Heart left ventricle (tissue), 16 donors: Measurements from ENCODE around the gene KRT20. TPM values are rescaled to one million over a fixed set of nuclear protein-coding genes. Genes with fewer than 3 reads are reported as not detected.

ENCODE experiments used
- ATAC-seq, 4 donors: fragments of 200-7000 bp; cut with Tn5 transposase; one replicate each; pipeline ENCODE4 v1.9.1; 2020 to 2022; ENCODE audit warnings: moderate library complexity in 4 of 4, mild to moderate bottlenecking in 3 of 4, moderate number of reproducible peaks in 1 of 4
- DNase-seq, 5 donors: peaks; one replicate each; pipeline ENCODE4 v3.0.0-alpha.2; 2020
- H3K27ac ChIP-seq, 12 donors: fragments of 200-600 bp; sonication (generic) in 4 of 12; one replicate each; pipeline versions ENCODE4 v1.5.0 to v1.8.0; 2016 to 2022; ENCODE audit warnings: mild to moderate bottlenecking in 2 of 12
- H3K27me3 ChIP-seq, 9 donors: fragments of 200-600 bp; sonication (generic) in 2 of 9; one replicate each; pipeline versions ENCODE4 v1.5.1 to v1.8.0; 2016 to 2022; ENCODE audit warnings: mild to moderate bottlenecking in 3 of 9
- H3K36me3 ChIP-seq, 9 donors: fragments of 200-600 bp; sonication (generic) in 2 of 9; one replicate each; pipeline versions ENCODE4 v1.5.0 to v1.8.0; 2018 to 2022; ENCODE audit warnings: mild to moderate bottlenecking in 2 of 9
- H3K4me1 ChIP-seq, 12 donors: fragments of 200-600 bp; sonication (generic) in 4 of 12; one replicate each; pipeline versions ENCODE4 v1.5.0 to v1.8.0; 2016 to 2022; ENCODE audit warnings: mild to moderate bottlenecking in 3 of 12
- H3K4me3 ChIP-seq, 12 donors: fragments of 200-600 bp; sonication (generic) in 4 of 12; one replicate each; pipeline versions ENCODE4 v1.5.0 to v1.8.0; 2017 to 2022; ENCODE audit warnings: mild to moderate bottlenecking in 9 of 12, moderate library complexity in 4 of 12
- H3K9me3 ChIP-seq, 12 donors: fragments of 200-600 bp; sonication (generic) in 4 of 12; one replicate each; pipeline versions ENCODE4 v1.5.0 to v1.8.0; 2016 to 2022; ENCODE audit warnings: mild to moderate bottlenecking in 1 of 12
- CTCF ChIP-seq, 12 donors: fragments of 200-600 bp; sonication (generic) in 4 of 12; IDR thresholded peaks; one replicate each; pipeline versions ENCODE4 v1.5.0 to v1.8.0; 2018 to 2022; ENCODE audit warnings: antibody characterized with exemption in 12 of 12, mild to moderate bottlenecking in 5 of 12
- POLR2A ChIP-seq, 2 donors: fragments of 450-650 bp; IDR thresholded peaks; one replicate each; pipeline ENCODE4 v1.6.1; 2017; ENCODE audit warnings: antibody characterized with exemption in 2 of 2, mild to moderate bottlenecking in 2 of 2, moderate library complexity in 2 of 2
- WGBS, 4 donors: extraction: QIAGEN DNeasy Blood & Tissue Kit in 2 of 4; methylation state at CpG; one replicate each; pipeline versions ENCODE4 v1.1.5 to v1.1.7; 2013 to 2018; 5-methylcytosine and 5-hydroxymethylcytosine counted together
- intact Hi-C, 10 donors: fragments of 100-400 bp; cut with DNase I; formaldehyde crosslinking; loops; one replicate each; pipeline versions ENCODE4 v1.11.1 to v1.14.2; 2022
- polyA plus RNA-seq, 2 donors: library from polyadenylated mRNA; stranded (reverse); fragments of 200-250 nt; gene quantifications; one replicate each; pipeline ENCODE4 v1.2.3, GENCODE V29; 2013
- total RNA-seq, 9 donors: library from RNA; depleted of rRNA in 2 of 9; stranded (reverse); fragments of >200 nt in 2 of 9; fragmentation: NEBNext Ultra II Directional in 3 of 9; extraction: Animal tissue kit (Norgen Biotek cat#: 25700) in 3 of 9; gene quantifications; one replicate each; pipeline versions ENCODE4 v1.1.0 to v1.2.4, GENCODE V29; 2016 to 2023
- donor health status: ischemic (EF 13 %, LVEDD 7.1; RV severe dilation, severe dysfunction).
- donor health status: healthy with polysubstance abuse.
- donor health status: DM: no; HTN: yes; CAD: no.
- donor health status: DM: no; HTN: no; CAD: no.
- donor health status: ischemic (EF 25% LVEDD 6.9; RV normal size, moderate dysfunction).
- donor health status: ischemic (EF 25% LVEDD 5.7; RV mildly dilated, moderate dysfunction).
- donor health status: healthy.
- donor health status: DM: yes; HTN: yes; CAD: no.
- donor health status: ischemic (EF 35%, LVEDD 5.7; RV mildly dilated, moderate dysfunction).
- donor health status: nonischemic (EF 11% LVEDD 7.7; RV severe dilation, severe dysfunction).
- donor health status: DM: yes; HTN: yes; CAD: no.
- donor health status: PGD.
- donor health status: ischemic (EF 29% LVEDD 5.4; RV normal size, mild dysfunction).
- donor health status: nonischemic (EF 23%, LVEDD 6.1; RV moderate dilation, normal function).

The KRT20 gene
- total and polyA plus RNA-seq, 11 donors: 0.12 TPM; not detected in 10

- no peak overlapping the region for H3K4me3 ChIP-seq
- H3K36me3 ChIP-seq: no peaks in the 10 kb centered on the region
- no peak for TF ChIP-seq POLR2A (IDR thresholded peaks at IDR 0.05)
- H3K27ac ChIP-seq: no peak overlapping the region
- no peaks in the 10 kb centered on the region for H3K9me3 ChIP-seq
- 90 to 100% (median 98%) methylated on average over 1 of the region's 1 CpG for WGBS, 4 donors
- DNase-seq (no peak), ATAC-seq (no peak)
- H3K4me1 ChIP-seq: no peaks in the 10 kb centered on the region
- intact Hi-C loops: no loop called here
- no peaks in the 10 kb centered on the region for H3K27me3 ChIP-seq
Measured at GRCh38 chr17:40879026-40879425, 6.0 kb downstream of the KRT20 start.

DNA sequence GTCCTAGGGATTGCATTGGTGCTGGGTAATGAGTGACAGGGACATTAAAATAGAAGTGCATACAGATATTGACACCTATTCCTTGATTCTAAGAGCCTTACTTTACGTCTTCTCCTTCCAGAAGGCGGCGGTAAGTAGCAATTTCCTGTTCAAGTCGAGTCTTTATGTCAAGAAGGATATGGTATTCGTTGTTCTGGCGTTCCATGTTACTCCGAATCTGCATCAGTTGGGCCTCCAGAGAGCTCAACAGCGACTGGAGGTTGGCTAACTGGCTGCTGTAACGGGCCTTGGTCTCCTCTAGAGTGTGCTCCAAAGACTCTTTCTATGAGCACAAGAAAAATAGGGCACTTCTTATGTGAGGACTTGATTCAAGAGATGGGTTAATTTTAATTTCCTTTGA, 7.0 kb downstream of the KRT20 start:
- H3K4me1 ChIP-seq: no peaks in the 10 kb centered on the region
- WGBS, 4 donors: 85 to 91% (median 90%) methylated on average over 9 of the region's 9 CpGs
- no peak overlapping the region for H3K27ac ChIP-seq
- intact Hi-C loops: no loop called here
- no peaks in the 10 kb centered on the region for H3K9me3 ChIP-seq
- no peak for TF ChIP-seq POLR2A (IDR thresholded peaks at IDR 0.05)
- no peak for TF ChIP-seq CTCF (IDR thresholded peaks at IDR 0.05)
- ATAC-seq (no peak), DNase-seq (no peak)
- H3K27me3 ChIP-seq: no peaks in the 10 kb centered on the region
- no peak overlapping the region for H3K4me3 ChIP-seq
- no peaks in the 10 kb centered on the region for H3K36me3 ChIP-seq

DNA sequence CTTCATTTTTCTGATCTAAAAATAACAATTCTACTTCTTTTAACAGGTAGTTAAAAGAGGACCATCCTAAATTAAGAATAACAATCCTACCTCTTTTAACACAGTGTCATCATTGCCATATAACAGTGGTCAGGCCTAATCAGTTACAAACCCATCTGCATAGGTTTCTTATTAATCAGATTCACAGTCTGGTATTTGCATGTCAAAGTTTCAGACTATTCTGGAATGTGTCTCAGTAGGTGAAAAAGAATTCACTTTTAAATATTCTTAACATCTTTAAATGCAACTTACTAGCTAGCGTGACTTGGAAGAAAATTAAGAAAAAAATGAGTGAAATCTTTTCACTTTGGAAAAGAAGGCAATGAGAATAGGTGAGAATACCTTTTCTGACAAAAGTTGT, 11.2 kb downstream of the KRT20 start:
- no peak overlapping the region for H3K4me3 ChIP-seq
- ATAC-seq (no peak), DNase-seq (no peak)
- whole genome bisulfite sequencing, 4 donors: 74 to 96% (median 94%) methylated on average over 1 of the region's 1 CpG
- H3K27me3 ChIP-seq: peaks cover 0 to 19% (median 0%) of the 10 kb centered on the region in 9 donors
- H3K36me3 ChIP-seq: no peaks in the 10 kb centered on the region
- H3K9me3 ChIP-seq: no peaks in the 10 kb centered on the region
- intact Hi-C loops: no loop called here
- H3K27ac ChIP-seq: no peak overlapping the region
- TF ChIP-seq POLR2A (IDR thresholded peaks at IDR 0.05) (no peak), CTCF (IDR thresholded peaks at IDR 0.05) (no peak)
- H3K4me1 ChIP-seq: no peaks in the 10 kb centered on the region

GRCh38 chr17:40873255-40873654, 11.8 kb downstream of the KRT20 start:
- ATAC-seq: no peak
- DNase-seq: no peak
- H3K9me3 ChIP-seq: no peaks in the 10 kb centered on the region
- no peak for TF ChIP-seq CTCF (IDR thresholded peaks at IDR 0.05)
- TF ChIP-seq POLR2A (IDR thresholded peaks at IDR 0.05): no peak
- no peaks in the 10 kb centered on the region for H3K4me1 ChIP-seq
- H3K27ac ChIP-seq: no peak overlapping the region
- H3K27me3 ChIP-seq: peaks cover 0 to 19% (median 0%) of the 10 kb centered on the region in 9 donors
- H3K4me3 ChIP-seq: no peak overlapping the region
- H3K36me3 ChIP-seq: no peaks in the 10 kb centered on the region
- intact Hi-C loops: no loop called here

- Histone ChIP-seq H3K4me1 (no peaks in the 10 kb centered on the region), H3K9me3 (no peaks in the 10 kb centered on the region), H3K27me3 (peaks cover 0 to 19% (median 0%) of the 10 kb centered on the region in 9 donors), H3K36me3 (no peaks in the 10 kb centered on the region), H3K27ac (no peak overlapping the region), H3K4me3 (no peak overlapping the region)
- intact Hi-C loops: no loop called here
- DNase-seq: no peak
- TF ChIP-seq POLR2A (IDR thresholded peaks at IDR 0.05) (no peak), CTCF (IDR thresholded peaks at IDR 0.05) (no peak)
- no peak for ATAC-seq
Measured at GRCh38 chr17:40872416-40872815, 12.6 kb downstream of the KRT20 start.
